Mesodermal cell (in vitro differentiated cells): ENCODE results near the gene CD52.
A peak's percentile ranks its signal among the peaks of the same experiment; 100 is the strongest.
"Not testable (repeated sequence)": the region's sequence is repeated elsewhere in the genome, so short reads cannot be mapped to it uniquely, and the experiment has no call there.

Experiments used
- H3K27ac ChIP-seq: 2 replicates; pipeline ENCODE4 v1.7.0; 2013; ENCODE audit warnings: mild to moderate bottlenecking, low read depth, low read length, moderate library complexity; ENCODE audit not compliant: severe bottlenecking
- H3K36me3 ChIP-seq: 2 replicates; pipeline ENCODE4 v1.7.1; 2013; ENCODE audit warnings: mild to moderate bottlenecking, low read length, moderate library complexity; ENCODE audit not compliant: control insufficient read depth, insufficient read depth
- H3K4me1 ChIP-seq: one replicate; pipeline ENCODE4 v1.7.1; 2013; ENCODE audit warnings: mild to moderate bottlenecking, low read length; ENCODE audit not compliant: insufficient read depth, control insufficient read depth, poor library complexity, severe bottlenecking
- H3K4me3 ChIP-seq: 2 replicates; pipeline ENCODE4 v1.7.0; 2013; ENCODE audit warnings: low read length, control low read depth, mild to moderate bottlenecking; ENCODE audit not compliant: insufficient read depth, poor library complexity, severe bottlenecking; ENCODE audit errors: extremely low read depth
- H3K9me3 ChIP-seq: 2 replicates; pipeline ENCODE4 v1.7.1; 2013; ENCODE audit warnings: mild to moderate bottlenecking, low read length, moderate library complexity; ENCODE audit not compliant: control insufficient read depth
- WGBS, 2 experiments: methylation state at CpG; one replicate each; pipeline ENCODE4 v1.1.5; 2013; ENCODE audit warnings: missing lambda C conversion rate in 2 of 2; ENCODE audit not compliant: insufficient coverage in 2 of 2; 5-methylcytosine and 5-hydroxymethylcytosine counted together

CD52 gene

DNA sequence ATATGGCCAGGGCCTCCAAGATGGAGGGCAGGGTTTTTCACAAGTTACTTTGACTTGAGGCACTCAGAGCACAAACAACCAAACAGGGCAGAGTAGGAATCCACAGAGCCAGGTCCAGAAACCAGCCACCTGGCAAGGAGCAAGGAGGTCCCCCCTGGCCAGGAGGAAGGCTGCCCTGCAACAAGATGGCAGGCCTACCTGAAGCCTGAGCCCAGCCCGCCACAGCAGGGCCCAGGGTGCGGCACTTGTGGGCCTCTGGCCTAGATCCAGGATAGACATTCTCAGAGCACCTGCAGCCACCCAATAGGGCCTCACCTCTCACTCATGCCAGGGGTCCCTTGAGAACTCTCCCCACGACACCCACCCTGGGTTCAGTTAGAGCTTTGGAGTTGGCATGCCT lies 26.3 kb upstream of the CD52 start:
- Histone ChIP-seq H3K9me3 (no peaks in the 10 kb centered on the region), H3K27ac (no peak overlapping the region), H3K36me3 (no peaks in the 10 kb centered on the region), H3K4me1 (peaks cover 5% of the 10 kb centered on the region), H3K4me3 (no peak overlapping the region)
- 90 to 100% methylated on average over 3 of the region's 3 CpGs for WGBS, 2 experiments

DNA sequence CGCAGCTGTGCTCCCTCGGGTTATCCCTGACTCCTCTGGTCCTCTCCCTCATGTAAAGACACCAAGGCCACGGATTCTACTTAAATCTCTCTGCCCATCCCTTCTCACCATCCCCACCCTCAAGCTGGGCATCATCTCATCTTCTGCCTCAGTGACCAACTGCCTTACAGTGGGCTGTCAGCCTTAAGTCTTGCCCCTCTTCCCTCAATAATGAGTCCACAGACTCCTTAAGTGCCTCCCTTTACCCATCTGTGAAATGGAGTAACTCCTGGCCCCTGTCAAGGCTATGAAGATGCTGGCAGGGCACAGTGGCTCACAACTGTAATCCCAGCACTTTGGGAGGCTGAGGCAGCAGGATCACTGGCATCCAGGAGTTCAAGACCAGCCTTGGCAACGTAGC lies 25.8 kb upstream of the CD52 start:
- Histone ChIP-seq H3K9me3 (no peaks in the 10 kb centered on the region), H3K36me3 (no peaks in the 10 kb centered on the region), H3K27ac (no peak overlapping the region), H3K4me3 (no peak overlapping the region), H3K4me1 (peaks cover 5% of the 10 kb centered on the region)
- 93 to 96% methylated on average over 4 of the region's 4 CpGs for WGBS, 2 experiments

DNA sequence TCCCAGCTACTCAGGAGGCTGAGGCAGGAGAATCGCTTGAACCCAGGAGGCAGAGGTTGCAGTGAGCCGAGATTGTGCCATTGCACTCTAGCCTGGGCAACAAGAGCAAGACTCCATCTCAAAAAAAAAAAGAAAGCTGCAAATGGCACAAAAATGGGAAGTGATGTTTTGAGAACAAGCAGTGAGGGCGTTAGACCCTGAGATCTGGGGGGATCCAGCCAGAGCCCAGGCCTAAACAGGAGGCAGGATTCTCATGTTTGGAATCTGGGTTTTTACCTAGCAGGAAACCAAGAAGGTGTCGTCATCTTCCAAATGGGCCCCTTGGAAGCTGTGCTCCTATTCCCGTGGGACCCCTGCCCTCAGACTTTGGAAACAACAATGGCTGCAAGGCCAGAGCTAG lies 25.0 kb upstream of the CD52 start:
- H3K9me3 ChIP-seq, H3K4me1 ChIP-seq, H3K27ac ChIP-seq, H3K4me3 ChIP-seq, H3K36me3 ChIP-seq: not testable (repeated sequence)
- WGBS, 2 experiments, result 92 to 100% methylated on average over 3 of the region's 5 CpGs

DNA sequence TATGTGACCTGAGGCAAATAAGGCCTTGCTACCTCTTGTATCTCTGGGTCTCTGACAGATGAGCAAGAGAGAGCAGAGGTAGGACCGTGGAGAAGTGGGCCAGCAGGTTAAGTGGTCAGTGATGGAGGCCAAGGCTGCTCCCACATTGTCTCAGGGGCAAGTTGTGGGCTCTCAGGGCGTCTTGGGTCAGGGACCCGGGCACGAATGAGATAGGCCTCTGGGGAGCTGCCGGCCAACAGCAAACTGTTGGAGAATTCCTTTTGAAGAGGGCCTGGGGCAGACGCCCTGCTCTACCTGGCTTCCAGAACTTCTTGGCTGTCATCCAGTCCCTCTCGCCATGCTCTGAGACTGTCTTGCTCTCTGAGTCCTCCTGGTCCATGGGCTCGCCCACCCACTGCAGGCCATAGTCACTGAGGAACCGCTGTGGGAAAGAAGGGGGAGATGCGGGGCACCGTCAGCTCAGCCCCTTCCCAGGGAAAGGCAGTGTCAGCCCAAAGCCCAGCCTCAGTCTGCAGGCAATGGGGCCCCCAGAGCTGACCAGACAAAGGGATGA lies 23.8 kb upstream of the CD52 start:
- H3K36me3 ChIP-seq, result no peaks in the 10 kb centered on the region
- WGBS, 2 experiments, result 76 to 84% methylated on average over 10 to 11 of the region's 11 CpGs
- H3K4me1 ChIP-seq, result peaks cover 12% of the 10 kb centered on the region
- H3K9me3 ChIP-seq, result no peaks in the 10 kb centered on the region
- H3K27ac ChIP-seq, result no peak overlapping the region
- H3K4me3 ChIP-seq, result no peak overlapping the region

DNA sequence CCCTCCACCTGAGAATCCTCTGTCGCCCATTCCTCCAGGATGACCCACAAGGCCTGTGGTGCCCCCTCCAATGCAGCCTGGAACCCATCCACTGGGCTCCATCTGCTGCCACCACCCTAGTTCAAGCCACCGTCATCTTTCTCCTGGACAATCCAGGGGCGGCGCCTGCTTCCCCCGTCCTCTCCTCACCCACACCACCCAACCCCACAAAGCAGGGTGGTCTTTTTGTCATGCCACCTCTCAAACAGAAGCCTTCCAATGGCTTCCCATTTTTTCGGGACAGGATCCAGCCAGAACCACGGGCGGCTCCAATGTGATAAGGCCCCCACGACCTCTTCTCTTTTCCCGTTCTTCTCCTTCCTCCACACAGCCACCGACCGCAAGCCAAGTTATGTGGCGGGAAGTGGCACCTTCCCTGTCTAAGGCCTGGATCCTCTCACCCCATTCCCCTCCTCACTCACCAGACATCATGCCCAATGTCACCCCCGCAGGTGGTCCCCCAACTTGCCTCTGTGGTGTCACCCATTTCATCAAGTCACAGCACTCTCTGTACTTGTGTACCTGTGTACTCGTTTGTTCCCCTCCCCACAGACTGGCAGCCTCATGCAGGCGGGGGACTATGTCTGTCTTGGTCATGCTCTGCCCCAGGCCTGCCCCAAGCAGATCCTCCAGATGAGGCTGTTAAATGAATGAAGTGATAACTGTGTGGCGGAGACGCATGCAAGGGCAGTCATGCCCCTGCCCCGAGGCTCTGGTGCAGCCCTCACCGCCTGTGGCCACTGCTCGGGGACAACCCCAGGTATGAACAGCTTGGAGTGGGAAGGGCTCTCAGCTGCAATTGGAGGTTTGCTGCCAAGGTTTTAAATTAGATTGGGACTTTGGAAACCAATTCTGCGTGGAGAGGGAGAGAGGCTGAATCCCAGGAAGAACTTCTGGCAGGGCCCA lies 22.3 kb upstream of the CD52 start:
- WGBS, 2 experiments, result 90 to 95% methylated on average over 17 to 19 of the region's 22 CpGs
- Histone ChIP-seq H3K4me1 (peaks cover 8% of the 10 kb centered on the region), H3K4me3 (no peak overlapping the region), H3K9me3 (no peaks in the 10 kb centered on the region), H3K36me3 (no peaks in the 10 kb centered on the region), H3K27ac (no peak overlapping the region)

DNA sequence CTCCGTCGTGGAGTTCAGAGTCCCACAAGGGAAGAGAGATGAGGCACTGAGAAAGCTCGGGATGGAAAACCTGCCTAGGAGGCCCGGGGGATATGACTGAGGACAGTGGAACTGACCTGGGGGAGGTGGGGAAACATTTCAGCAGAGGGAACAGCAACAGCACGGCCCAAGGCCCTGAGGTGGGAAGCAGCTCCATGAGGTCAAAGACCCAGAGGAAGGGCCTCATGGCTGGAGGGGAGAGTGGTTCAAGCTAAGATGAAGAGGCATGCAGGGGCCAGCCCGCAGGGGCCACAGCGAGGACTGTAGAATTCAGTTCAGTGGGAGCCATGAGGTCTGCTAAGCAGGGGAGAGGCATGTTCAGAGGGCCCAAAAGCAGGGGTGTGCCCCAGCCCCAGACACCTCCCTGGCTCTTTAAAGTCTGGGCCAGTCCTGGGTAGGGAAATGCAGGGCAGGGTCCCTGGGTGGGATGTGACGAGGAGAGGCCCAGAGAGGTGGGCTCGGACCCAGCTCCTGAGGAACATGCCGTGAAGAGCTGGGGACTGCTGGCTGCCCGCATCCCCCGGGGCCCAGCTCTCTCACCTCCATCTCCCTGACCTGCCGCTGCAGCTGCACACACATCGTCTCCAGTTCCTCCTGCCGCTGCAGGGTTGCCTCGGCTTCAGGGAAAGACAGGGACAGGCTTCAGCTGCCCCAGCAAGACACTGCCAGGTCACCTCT lies 21.3 kb upstream of the CD52 start:
- no peak overlapping the region for H3K4me3 ChIP-seq
- H3K27ac ChIP-seq, result no peak overlapping the region
- peaks cover 7% of the 10 kb centered on the region for H3K4me1 ChIP-seq
- H3K9me3 ChIP-seq, result no peaks in the 10 kb centered on the region
- H3K36me3 ChIP-seq, result no peaks in the 10 kb centered on the region
- 89 to 92% methylated on average over 13 to 16 of the region's 16 CpGs for WGBS, 2 experiments

DNA sequence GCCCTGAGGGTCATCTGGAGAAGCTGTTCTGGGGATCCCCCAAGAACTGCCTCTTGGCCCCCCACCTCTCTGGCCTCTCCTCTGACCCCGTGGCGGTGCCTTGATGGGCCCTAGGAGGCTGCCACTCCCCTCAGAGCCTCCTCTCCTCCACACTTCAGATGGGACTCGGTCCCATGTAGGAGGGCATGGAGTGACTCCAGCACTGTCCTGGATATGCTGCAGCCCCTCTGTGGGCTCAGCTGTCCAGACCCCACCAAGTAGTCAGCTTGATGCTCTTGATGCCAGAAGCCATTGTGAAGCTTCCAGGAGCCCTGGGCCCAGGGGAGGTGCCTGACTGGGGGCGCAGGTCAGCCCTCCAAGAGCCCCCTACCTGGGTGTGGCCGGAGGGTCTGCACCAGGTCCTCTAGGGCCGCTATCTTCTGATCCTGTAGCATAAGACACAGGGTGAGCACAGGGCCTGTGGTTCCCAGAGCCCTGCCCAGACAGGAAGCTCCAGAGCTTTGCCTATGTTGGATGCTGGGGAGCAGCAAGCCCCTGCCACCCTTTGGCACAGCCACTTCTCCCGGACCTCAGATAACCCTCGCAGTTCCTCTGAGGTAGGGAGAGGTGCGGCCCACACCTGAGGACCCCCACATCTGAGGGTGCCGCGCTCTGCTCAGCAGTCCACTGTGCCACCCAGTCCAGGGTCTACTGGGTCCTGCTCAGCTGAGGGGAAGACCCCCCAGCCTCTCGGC lies 20.5 kb upstream of the CD52 start:
- Histone ChIP-seq H3K4me1 (peaks cover 7% of the 10 kb centered on the region), H3K36me3 (no peaks in the 10 kb centered on the region), H3K4me3 (no peak overlapping the region), H3K27ac (no peak overlapping the region), H3K9me3 (no peaks in the 10 kb centered on the region)
- 95 to 97% methylated on average over 8 to 9 of the region's 12 CpGs for WGBS, 2 experiments

DNA sequence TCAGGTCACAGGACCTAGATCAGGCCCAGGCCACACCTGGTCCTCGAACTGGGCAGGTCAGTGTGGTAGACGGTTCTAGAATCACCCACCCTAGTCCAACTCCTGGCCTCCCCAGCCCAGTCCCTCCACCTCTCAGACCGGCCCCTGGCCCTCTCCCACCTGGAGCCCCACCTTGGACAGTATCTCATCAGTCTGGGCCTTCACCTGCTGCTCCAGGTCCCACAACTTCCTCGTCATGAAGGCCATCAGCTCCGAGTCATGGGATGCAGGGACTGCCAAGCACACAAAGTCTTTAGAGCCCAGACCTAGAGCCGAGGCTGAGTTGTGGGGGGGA lies 20.0 kb upstream of the CD52 start:
- no peak overlapping the region for H3K27ac ChIP-seq
- no peaks in the 10 kb centered on the region for H3K9me3 ChIP-seq
- 67 to 76% methylated on average over 3 to 5 of the region's 6 CpGs for WGBS, 2 experiments
- no peaks in the 10 kb centered on the region for H3K36me3 ChIP-seq
- peaks cover 7% of the 10 kb centered on the region for H3K4me1 ChIP-seq
- H3K4me3 ChIP-seq, result no peak overlapping the region

DNA sequence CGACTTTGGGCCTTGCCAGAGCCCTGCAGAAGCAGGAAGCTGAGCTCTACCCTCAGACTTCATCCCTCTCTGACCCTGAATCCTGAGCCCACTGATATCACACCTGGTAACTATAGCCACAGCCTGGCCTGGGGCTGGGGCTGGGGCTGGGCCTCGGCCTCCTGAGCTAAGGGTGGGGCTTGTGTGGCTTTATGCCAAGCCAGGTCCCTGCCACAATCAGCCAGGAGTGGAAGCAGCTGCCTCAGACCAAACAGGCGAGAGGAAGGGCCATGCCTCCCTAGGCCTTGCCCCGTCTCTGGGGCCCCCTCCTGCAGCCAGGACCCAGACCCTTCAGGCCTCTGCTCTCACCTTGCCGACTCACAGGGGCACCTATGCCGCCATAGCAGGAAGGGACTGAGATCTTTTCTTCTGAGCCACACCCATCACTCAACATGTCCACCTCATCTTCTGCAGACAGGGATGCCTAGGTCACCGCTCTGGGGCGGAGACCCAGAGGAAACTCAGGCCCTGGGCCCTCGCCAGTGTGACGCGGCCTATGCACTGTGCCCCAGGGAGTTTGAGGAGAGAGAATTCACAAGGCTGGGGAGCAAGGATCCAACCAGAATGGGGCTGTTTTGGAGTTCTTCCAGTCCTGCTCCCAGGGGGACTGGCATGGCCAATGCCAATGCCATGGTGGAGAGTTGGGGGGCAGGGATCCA lies 17.0 kb upstream of the CD52 start:
- Histone ChIP-seq H3K4me1 (peaks cover 9% of the 10 kb centered on the region), H3K36me3 (no peaks in the 10 kb centered on the region), H3K4me3 (no peak overlapping the region), H3K27ac (no peak overlapping the region), H3K9me3 (no peaks in the 10 kb centered on the region)
- WGBS, 2 experiments, result 89 to 95% methylated on average over 8 to 10 of the region's 11 CpGs

DNA sequence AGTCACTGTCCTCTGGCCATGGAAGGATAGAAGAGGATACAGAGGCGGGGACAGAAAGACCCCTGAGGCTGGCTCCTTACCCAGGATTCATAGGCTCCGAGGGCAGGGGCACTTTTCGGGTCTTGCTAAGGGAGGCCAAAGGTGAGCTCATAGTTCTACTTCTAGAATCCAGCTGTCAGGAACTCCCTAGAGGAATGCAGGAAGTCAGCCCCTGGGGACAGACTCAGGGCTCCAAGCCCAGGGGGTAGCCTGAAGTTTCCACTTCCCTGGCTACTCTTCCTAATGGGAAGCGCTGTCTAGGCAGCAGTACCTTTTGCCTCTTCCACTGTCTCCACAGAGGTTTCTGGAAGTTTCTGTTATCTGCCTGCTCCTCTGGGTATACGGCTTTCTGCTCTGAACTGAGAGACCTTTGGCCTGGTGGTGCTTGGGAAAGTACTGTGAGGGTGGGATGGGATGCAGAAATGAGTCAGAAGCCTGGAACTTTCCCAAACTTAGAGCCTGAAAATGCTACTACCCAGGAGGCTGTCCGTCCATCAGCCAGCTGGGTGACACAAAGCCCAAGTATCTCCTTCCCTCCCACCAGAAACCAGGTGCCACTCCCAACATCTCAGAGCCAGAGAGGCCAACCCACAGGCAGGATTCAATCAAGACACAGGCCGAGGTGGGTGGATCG lies 14.9 kb upstream of the CD52 start:
- WGBS, 2 experiments, result 75 to 84% methylated on average over 5 of the region's 8 CpGs
- peak overlapping the region; percentile 42 for H3K27ac ChIP-seq
- no peaks in the 10 kb centered on the region for H3K36me3 ChIP-seq
- H3K9me3 ChIP-seq, result no peaks in the 10 kb centered on the region
- H3K4me3 ChIP-seq, result no peak overlapping the region
- peaks cover 11% of the 10 kb centered on the region for H3K4me1 ChIP-seq
